Activated CD8-positive, alpha-beta memory T cell treated with anti-CD3 and anti-CD28 coated beads, Interleukin-2, amount 50 U/mL, for 24 hours (primary cell): ENCODE data around the gene CT45A6.
"Not testable (repeated sequence)": the region's sequence is repeated elsewhere in the genome, so short reads cannot be mapped to it uniquely, and the experiment has no call there.

Source experiments
- DNase-seq: peaks from one replicate; pipeline ENCODE4 v3.0.0-alpha.2; 2020; ENCODE audit errors: extremely low read depth

Gene CT45A6, protein sequence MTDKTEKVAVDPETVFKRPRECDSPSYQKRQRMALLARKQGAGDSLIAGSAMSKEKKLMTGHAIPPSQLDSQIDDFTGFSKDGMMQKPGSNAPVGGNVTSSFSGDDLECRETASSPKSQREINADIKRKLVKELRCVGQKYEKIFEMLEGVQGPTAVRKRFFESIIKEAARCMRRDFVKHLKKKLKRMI

GRCh38 chrX:135802687-135803086 is at the start of gene CT45A6:
Gene CT45A6, minus strand, starts transcription at chrX:135802787. Its CDS starts 3,794 bp downstream, at chrX:135798993.
- DNase-seq = not testable (repeated sequence)

DNA sequence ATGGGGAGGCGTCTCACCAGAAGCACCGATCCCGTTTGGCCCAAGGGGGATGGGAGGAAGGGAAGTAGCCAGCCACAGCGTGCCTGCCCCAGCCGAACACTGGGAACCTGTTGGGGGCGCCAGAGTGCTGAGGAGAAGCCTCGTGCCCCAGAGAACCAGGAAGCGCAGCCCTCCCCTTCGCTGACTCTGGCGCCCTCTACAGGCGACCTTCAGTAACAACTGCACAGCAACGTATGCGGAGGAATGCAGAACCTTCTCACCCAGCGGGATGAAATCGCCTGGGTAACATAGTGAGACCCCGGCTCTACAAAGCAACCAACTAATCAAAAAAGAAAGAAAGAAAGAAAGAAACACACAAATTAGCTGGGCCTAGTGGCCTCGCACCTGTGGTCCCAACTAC is 34.6 kb upstream of the CT45A6 start, which contains the start of gene CT45A7:
TSS of gene CT45A7 (minus strand) at position 101 of the 400 bp plus-strand sequence. CDS start 3,747 bp downstream, outside the sequence.
- DNase-seq = not testable (repeated sequence)

DNA sequence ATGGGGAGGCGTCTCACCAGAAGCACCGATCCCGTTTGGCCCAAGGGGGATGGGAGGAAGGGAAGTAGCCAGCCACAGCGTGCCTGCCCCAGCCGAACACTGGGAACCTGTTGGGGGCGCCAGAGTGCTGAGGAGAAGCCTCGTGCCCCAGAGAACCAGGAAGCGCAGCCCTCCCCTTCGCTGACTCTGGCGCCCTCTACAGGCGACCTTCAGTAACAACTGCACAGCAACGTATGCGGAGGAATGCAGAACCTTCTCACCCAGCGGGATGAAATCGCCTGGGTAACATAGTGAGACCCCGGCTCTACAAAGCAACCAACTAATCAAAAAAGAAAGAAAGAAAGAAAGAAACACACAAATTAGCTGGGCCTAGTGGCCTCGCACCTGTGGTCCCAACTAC is 17.3 kb upstream of the CT45A6 start, which contains the start of gene CT45A2:
TSS of gene CT45A2 (minus strand) at position 101 of the 400 bp plus-strand sequence. CDS start 3,747 bp downstream, outside the sequence.
- not testable (repeated sequence) for DNase-seq

DNA sequence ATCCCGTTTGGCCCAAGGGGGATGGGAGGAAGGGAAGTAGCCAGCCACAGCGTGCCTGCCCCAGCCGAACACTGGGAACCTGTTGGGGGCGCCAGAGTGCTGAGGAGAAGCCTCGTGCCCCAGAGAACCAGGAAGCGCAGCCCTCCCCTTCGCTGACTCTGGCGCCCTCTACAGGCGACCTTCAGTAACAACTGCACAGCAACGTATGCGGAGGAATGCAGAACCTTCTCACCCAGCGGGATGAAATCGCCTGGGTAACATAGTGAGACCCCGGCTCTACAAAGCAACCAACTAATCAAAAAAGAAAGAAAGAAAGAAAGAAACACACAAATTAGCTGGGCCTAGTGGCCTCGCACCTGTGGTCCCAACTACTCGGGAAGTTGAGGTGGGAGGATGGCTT is 17.2 kb downstream of the CT45A6 start, which contains the start of gene CT45A5:
TSS of gene CT45A5 (minus strand) at position 101 of the 400 bp plus-strand sequence. CDS start 3,774 bp downstream, outside the sequence.
- DNase-seq = not testable (repeated sequence)

DNA sequence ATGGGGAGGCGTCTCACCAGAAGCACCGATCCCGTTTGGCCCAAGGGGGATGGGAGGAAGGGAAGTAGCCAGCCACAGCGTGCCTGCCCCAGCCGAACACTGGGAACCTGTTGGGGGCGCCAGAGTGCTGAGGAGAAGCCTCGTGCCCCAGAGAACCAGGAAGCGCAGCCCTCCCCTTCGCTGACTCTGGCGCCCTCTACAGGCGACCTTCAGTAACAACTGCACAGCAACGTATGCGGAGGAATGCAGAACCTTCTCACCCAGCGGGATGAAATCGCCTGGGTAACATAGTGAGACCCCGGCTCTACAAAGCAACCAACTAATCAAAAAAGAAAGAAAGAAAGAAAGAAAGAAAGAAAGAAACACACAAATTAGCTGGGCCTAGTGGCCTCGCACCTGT is 34.5 kb downstream of the CT45A6 start, which contains the start of gene CT45A3:
TSS of gene CT45A3 (minus strand) at position 101 of the 400 bp plus-strand sequence. CDS start 3,747 bp downstream, outside the sequence.
- DNase-seq = not testable (repeated sequence)

GRCh38 chrX:135744739-135745138 is 57.8 kb downstream of the CT45A6 start:
- not testable (repeated sequence) for DNase-seq
